HL-60 (cell line): Measurements from ENCODE around the gene CCDC89.

ENCODE experiments used
- DNase-seq, 2 experiments: peaks; one replicate each; pipeline ENCODE4 v3.0.0-alpha.2; 2010 to 2020; ENCODE audit warnings: low read depth in 1 of 2, low spot score in 1 of 2
- H3K27ac ChIP-seq: fragments of 250-450 bp; sonication (Bioruptor Pico); replicated peaks from 2 replicates; pipeline ENCODE4 v1.5.1; 2020; ENCODE audit warnings: mild to moderate bottlenecking, moderate library complexity
- H3K27me3 ChIP-seq: fragments of 250-450 bp; sonication (Bioruptor Pico); 2 replicates; pipeline ENCODE4 v1.5.1; 2021; ENCODE audit warnings: mild to moderate bottlenecking, moderate library complexity; ENCODE audit not compliant: insufficient read depth, poor library complexity, severe bottlenecking
- H3K4me3 ChIP-seq: replicated peaks from 2 replicates; pipeline ENCODE4 v1.5.1; 2011; ENCODE audit warnings: mild to moderate bottlenecking, control low read depth, low read length; ENCODE audit not compliant: insufficient read depth
- CTCF ChIP-seq: IDR thresholded peaks from one replicate; pipeline ENCODE4 v1.5.1; 2011; ENCODE audit warnings: low read length, control low read depth, inconsistent platforms; ENCODE audit not compliant: insufficient read depth
- GABPA ChIP-seq: IDR thresholded peaks from 2 replicates; pipeline ENCODE4 v1.6.1; 2012; ENCODE audit warnings: low read depth
- POLR2AphosphoS5 ChIP-seq: IDR thresholded peaks from 2 replicates; pipeline ENCODE4 v1.6.1; 2012; ENCODE audit warnings: low read depth
- REST ChIP-seq: IDR thresholded peaks from 2 replicates; pipeline ENCODE4 v1.6.1; 2012; ENCODE audit warnings: low read depth; ENCODE audit not compliant: insufficient replicate concordance
- SPI1 ChIP-seq: IDR thresholded peaks from 2 replicates; pipeline ENCODE4 v1.6.1; 2012; ENCODE audit warnings: low read depth, mild to moderate bottlenecking, borderline replicate concordance
- long read RNA-seq: library from polyadenylated mRNA; unstranded; transcript quantifications from one replicate; pipeline ENCODE4 v2.0.0, GENCODE V29; 2020

Gene CCDC89
- long read RNA-seq, result 0 reads

- no peak for DNase-seq
- no peak for TF ChIP-seq GABPA
- H3K27ac ChIP-seq, result no peak within 1 kb of the TSS
- H3K4me3 ChIP-seq, result no peak within 1 kb of the TSS
- H3K27me3 ChIP-seq, result no peaks in the 10 kb centered on the region
These were observed at the start of gene CCDC89 for GRCh38 chr11:85685820-85686459. CCDC89 (minus strand) TSS chr11:85686195; CDS start chr11:85686130, 65 bp downstream.

GRCh38 chr11:85732965-85733364, 47.0 kb upstream of the CCDC89 start:
- Histone ChIP-seq H3K27ac (no peak overlapping the region), H3K4me3 (no peak overlapping the region), H3K27me3 (no peaks in the 10 kb centered on the region)
- TF ChIP-seq CTCF (no peak), POLR2AphosphoS5 (no peak), SPI1 (no peak), REST (no peak), GABPA (no peak)
- DNase-seq, result no peak

GRCh38 chr11:85726381-85726780, 40.4 kb upstream of the CCDC89 start:
- no peak for TF ChIP-seq POLR2AphosphoS5
- no peak for TF ChIP-seq CTCF
- no peak for TF ChIP-seq GABPA
- TF ChIP-seq REST, result no peak
- no peak for TF ChIP-seq SPI1
- no peaks in the 10 kb centered on the region for H3K27me3 ChIP-seq
- H3K4me3 ChIP-seq, result no peak overlapping the region
- no peak overlapping the region for H3K27ac ChIP-seq
- no peak for DNase-seq

GRCh38 chr11:85725510-85726258, 39.7 kb upstream of the CCDC89 start:
- no peak for DNase-seq
- no peak for TF ChIP-seq CTCF
- TF ChIP-seq REST, result no peak
- no peak for TF ChIP-seq GABPA
- no peak for TF ChIP-seq POLR2AphosphoS5
- TF ChIP-seq SPI1, result no peak
- no peak overlapping the region for H3K4me3 ChIP-seq
- no peaks in the 10 kb centered on the region for H3K27me3 ChIP-seq
- no peak overlapping the region for H3K27ac ChIP-seq
